B cell (primary cell): ENCODE results near the gene TECPR2. TPM values are rescaled to one million over a fixed set of nuclear protein-coding genes. Genes with fewer than 3 reads are reported as not detected.

Source experiments
- ATAC-seq: fragments of 200-7000 bp; cut with Tn5 transposase; one replicate; pipeline ENCODE4 v1.10.0; 2021; ENCODE audit warnings: low read depth, mild to moderate bottlenecking, moderate number of reproducible peaks, moderate library complexity
- CTCF ChIA-PET: fragments of 350-600 bp; sonication (Branson Sonifier 250); formaldehyde crosslinking; loops from one replicate; lab custom pipeline; 2021; ENCODE audit warnings: antibody characterized with exemption, inconsistent platforms; lab: Charles Lee
- POLR2A ChIA-PET: fragments of 350-600 bp; sonication (Branson Sonifier 250); formaldehyde crosslinking; loops from one replicate; lab custom pipeline; 2021; ENCODE audit warnings: antibody characterized with exemption; lab: Charles Lee
- DNase-seq: peaks from one replicate; pipeline ENCODE4 v3.0.0; 2013
- H2AFZ ChIP-seq: 2 replicates; pipeline ENCODE4 v1.6.1; 2012; ENCODE audit warnings: mild to moderate bottlenecking, low read depth, low read length; ENCODE audit not compliant: insufficient read depth, poor library complexity, severe bottlenecking
- H3K27ac ChIP-seq, 2 donors: 1 replicate in 1 of 2; 2 replicates in 1 of 2; pipeline ENCODE4 v1.5.1; 2012 to 2013; ENCODE audit warnings: low read length in 2 of 2, mild to moderate bottlenecking in 2 of 2, moderate library complexity in 1 of 2
- H3K27me3 ChIP-seq, 4 experiments: fragments of 200-600 bp in 1 of 4; sonication (generic) in 1 of 4; replicated peaks in 1 of 4; 1 replicate in 2 of 4; 2 replicates in 2 of 4; pipeline versions ENCODE4 v1.6.1 to v1.7.0; 2013 to 2016; ENCODE audit warnings: low read length in 3 of 4, mild to moderate bottlenecking in 2 of 4, mixed read lengths in 1 of 4, moderate library complexity in 1 of 4; ENCODE audit not compliant: insufficient read depth in 4 of 4, control insufficient read depth in 3 of 4; ENCODE audit errors: control extremely low read depth in 1 of 4
- H3K36me3 ChIP-seq, 2 experiments: replicated peaks in 1 of 2; 1 replicate in 1 of 2; 2 replicates in 1 of 2; pipeline versions ENCODE4 v1.6.1 to v1.7.1; 2013; ENCODE audit warnings: low read length in 1 of 2; ENCODE audit not compliant: insufficient read depth in 2 of 2, control insufficient read depth in 1 of 2; ENCODE audit errors: control extremely low read depth in 1 of 2, extremely low read depth in 1 of 2
- H3K4me1 ChIP-seq, 2 donors: fragments of 200-600 bp in 1 of 2; sonication (generic) in 1 of 2; 1 replicate in 1 of 2; 2 replicates in 1 of 2; pipeline versions ENCODE4 v1.5.1 to v1.6.1; 2013 to 2017; ENCODE audit warnings: low read length in 2 of 2; ENCODE audit not compliant: control insufficient read depth in 2 of 2, insufficient read depth in 2 of 2
- H3K4me2 ChIP-seq: replicated peaks from 2 replicates; pipeline ENCODE3; 2012; ENCODE audit warnings: mild to moderate bottlenecking, low read depth, low read length; ENCODE audit not compliant: poor library complexity, severe bottlenecking
- H3K4me3 ChIP-seq, 5 experiments: fragments of 200-600 bp in 1 of 5; sonication (generic) in 1 of 5; 1 replicate in 3 of 5; 2 replicates in 2 of 5; pipeline versions ENCODE4 v1.5.1 to v1.7.0; 2011 to 2016; ENCODE audit warnings: low read length in 4 of 5, mild to moderate bottlenecking in 4 of 5, low read depth in 2 of 5, control low read depth in 1 of 5, moderate library complexity in 1 of 5; ENCODE audit not compliant: insufficient read depth in 1 of 5; ENCODE audit errors: control extremely low read depth in 1 of 5, extremely low read depth in 1 of 5
- H3K79me2 ChIP-seq: fragments of 200-600 bp; sonication (generic); one replicate; pipeline ENCODE4 v1.6.0; 2016; ENCODE audit warnings: low read length; ENCODE audit not compliant: control insufficient read depth, insufficient read depth
- H3K9ac ChIP-seq: fragments of 200-600 bp; sonication (generic); 2 replicates; pipeline ENCODE4 v1.6.1; 2017; ENCODE audit warnings: mild to moderate bottlenecking, low read length, moderate library complexity
- H3K9me3 ChIP-seq, 3 donors: one replicate each; pipeline versions ENCODE4 v1.6.1 to v1.7.1; 2013; ENCODE audit warnings: low read length in 2 of 3; ENCODE audit not compliant: control insufficient read depth in 2 of 3, insufficient read depth in 1 of 3; ENCODE audit errors: control extremely low read depth in 1 of 3
- H4K20me1 ChIP-seq: 2 replicates; pipeline ENCODE4 v1.6.0; 2012; ENCODE audit warnings: mild to moderate bottlenecking, low read length; ENCODE audit not compliant: insufficient read depth, control insufficient read depth, poor library complexity, severe bottlenecking
- H3K27ac Mint-ChIP-seq: one replicate; pipeline ENCODE4 v1.8.0; 2021; ENCODE audit warnings: mixed read lengths
- H3K27me3 Mint-ChIP-seq: one replicate; pipeline ENCODE4 v1.8.0; 2021; ENCODE audit warnings: mixed read lengths
- H3K4me1 Mint-ChIP-seq: one replicate; pipeline ENCODE4 v1.8.0; 2021; ENCODE audit warnings: mixed read lengths
- H3K4me3 Mint-ChIP-seq: one replicate; pipeline ENCODE4 v1.8.0; 2021; ENCODE audit warnings: mixed read lengths
- H3K9me3 Mint-ChIP-seq: one replicate; pipeline ENCODE4 v1.8.0; 2022; ENCODE audit warnings: mixed read lengths; ENCODE audit not compliant: insufficient read depth
- CTCF ChIP-seq: fragments of 200-600 bp; IDR thresholded peaks from one replicate; pipeline ENCODE4 v1.8.0; 2022; ENCODE audit warnings: antibody characterized with exemption, mild to moderate bottlenecking
- EZH2 ChIP-seq: IDR thresholded peaks from 2 replicates; pipeline ENCODE4 v1.6.1; 2012; ENCODE audit warnings: borderline replicate concordance, low read depth, mild to moderate bottlenecking, moderate library complexity, low read length; ENCODE audit not compliant: insufficient read depth, poor library complexity, severe bottlenecking
- WGBS: methylation state at CpG from one replicate; pipeline ENCODE4 v1.1.5; 2013; ENCODE audit warnings: missing lambda C conversion rate; ENCODE audit not compliant: insufficient coverage; 5-methylcytosine and 5-hydroxymethylcytosine counted together
- intact Hi-C: fragments of 100-400 bp; cut with micrococcal nuclease; formaldehyde crosslinking; loops from one replicate; pipeline ENCODE4 v1.10.0; 2022
- polyA plus RNA-seq: library from polyadenylated mRNA; depleted of rRNA; stranded (reverse); fragments of >200 nt; gene quantifications from 2 replicates; pipeline ENCODE4 v1.2.3, GENCODE V29; 2012
- total RNA-seq, 2 donors: library from RNA; stranded (reverse); fragments of 120-200 nt in 1 of 2; gene quantifications; 1 replicate in 1 of 2; 2 replicates in 1 of 2; pipeline versions ENCODE4 v1.2.3 to v1.2.4, GENCODE V29; 2013 to 2022

Gene TECPR2
- total and polyA plus RNA-seq, 2 donors (not counting 1 experiment from before 2014, with no cell fraction given), result 4.7 to 10.8 TPM

GRCh38 chr14:102524451-102525218 is 161.9 kb downstream of the TECPR2 start:
- H3K9me3 ChIP-seq, result no peaks in the 10 kb centered on the region
- no peaks in the 10 kb centered on the region for H3K27me3 Mint-ChIP-seq
- H3K27ac Mint-ChIP-seq, result peak overlapping the region; percentile 98
- peak overlapping the region; percentile 79 for H2AFZ ChIP-seq
- DNase-seq (peak; percentile 92), ATAC-seq (peak; percentile 94)
- H3K9me3 Mint-ChIP-seq, result no peaks in the 10 kb centered on the region
- under 1% methylated on average over 30 of the region's 32 CpGs for WGBS
- H3K27ac ChIP-seq, result peak overlapping the region; percentile 56 to 63
- H3K4me2 ChIP-seq, result peak overlapping the region; percentile 91
- peaks cover 27% of the 10 kb centered on the region for H3K4me1 Mint-ChIP-seq
- no peak for TF ChIP-seq EZH2
- peak; percentile 96 for TF ChIP-seq CTCF
- peaks cover 10 to 27% of the 10 kb centered on the region in 2 donors for H3K4me1 ChIP-seq
- H3K27me3 ChIP-seq, result no peaks in the 10 kb centered on the region
- intact Hi-C loops, result loop anchor here (1.0 to 10.0 kb wide), 6 partner anchors 15 to 394 kb away; partner anchors contain the start of genes ANKRD9 and ZNF839
- POLR2A ChIA-PET, result interaction anchor here (0.6 to 1.3 kb wide), 4 partner anchors 59 to 254 kb away, joined by 3 read pairs; no protein-coding TSS in a partner anchor
- H3K79me2 ChIP-seq, result no peaks in the 10 kb centered on the region
- CTCF ChIA-PET, result interaction anchor here (0.7 to 3.1 kb wide), 20 partner anchors 8 to 244 kb away, joined by 3 to 32 read pairs (median 5); no protein-coding TSS in a partner anchor
- H3K9ac ChIP-seq, result peak overlapping the region; percentile 69
- peak overlapping the region; percentile 35 to 71 (median 61) for H3K4me3 ChIP-seq
- H4K20me1 ChIP-seq, result no peaks in the 10 kb centered on the region
- H3K4me3 Mint-ChIP-seq, result peak overlapping the region; percentile 95
- no peaks in the 10 kb centered on the region for H3K36me3 ChIP-seq
